Astrocyte (in vitro differentiated cells and primary cell): ENCODE data around the gene SLC39A10.

Source experiments
- CTCF ChIP-seq: IDR thresholded peaks from 2 replicates; pipeline ENCODE4 v1.5.1; 2011; ENCODE audit warnings: low read depth, mild to moderate bottlenecking, inconsistent platforms, low read length, moderate library complexity; ENCODE audit not compliant: insufficient read depth
- EZH2 ChIP-seq: IDR thresholded peaks from 2 replicates; pipeline ENCODE4 v1.6.1; 2012; ENCODE audit warnings: mild to moderate bottlenecking, low read length, inconsistent platforms; ENCODE audit not compliant: insufficient read depth

- TF ChIP-seq CTCF (peak; percentile 8), EZH2 (no peak)
Measured at GRCh38 chr2:195664528-195664927, 7.5 kb downstream of the SLC39A10 start.
